H9 (cell line): ENCODE data around the gene FAXDC2. TPM values are rescaled to one million over a fixed set of nuclear protein-coding genes. Genes with fewer than 3 reads are reported as not detected.

ENCODE experiments used
- DNase-seq: peaks from one replicate; pipeline ENCODE4 v3.0.0-alpha.2; 2017
- H2AFZ ChIP-seq: one replicate; pipeline ENCODE4 v1.6.1; 2013; ENCODE audit warnings: mild to moderate bottlenecking, low read length, control low read depth, moderate library complexity
- H2AK5ac ChIP-seq: 2 replicates; pipeline ENCODE4 v1.6.1; 2013; ENCODE audit warnings: low read length, control low read depth, mixed read lengths; ENCODE audit not compliant: insufficient read length
- H2BK120ac ChIP-seq: one replicate; pipeline ENCODE4 v1.6.1; 2013; ENCODE audit warnings: low read depth, mild to moderate bottlenecking, low read length, control low read depth, inconsistent platforms; ENCODE audit not compliant: poor library complexity, severe bottlenecking
- H2BK12ac ChIP-seq: 2 replicates; pipeline ENCODE4 v1.6.1; 2013; ENCODE audit warnings: low read length, control low read depth, mixed read lengths, low read depth; ENCODE audit not compliant: insufficient read length
- H2BK15ac ChIP-seq: 2 replicates; pipeline ENCODE4 v1.6.1; 2013; ENCODE audit warnings: low read depth, low read length, control low read depth
- H2BK20ac ChIP-seq: one replicate; pipeline ENCODE4 v1.6.1; 2013; ENCODE audit warnings: low read depth, mild to moderate bottlenecking, low read length, control low read depth, inconsistent platforms; ENCODE audit not compliant: poor library complexity, severe bottlenecking
- H2BK5ac ChIP-seq: 2 replicates; pipeline ENCODE4 v1.6.1; 2013; ENCODE audit warnings: low read length, control low read depth, mixed read lengths; ENCODE audit not compliant: insufficient read length
- H3K14ac ChIP-seq: 2 replicates; pipeline ENCODE4 v1.6.1; 2013; ENCODE audit warnings: low read length, control low read depth; ENCODE audit not compliant: insufficient read depth
- H3K18ac ChIP-seq: 2 replicates; pipeline ENCODE4 v1.6.1; 2013; ENCODE audit warnings: low read depth, mild to moderate bottlenecking, mixed read lengths, low read length, control low read depth; ENCODE audit not compliant: insufficient read length
- H3K23ac ChIP-seq: 2 replicates; pipeline ENCODE4 v1.6.1; 2013; ENCODE audit warnings: low read length, control low read depth, mixed read lengths, low read depth; ENCODE audit not compliant: insufficient read length
- H3K23me2 ChIP-seq: 2 replicates; pipeline ENCODE4 v1.6.1; 2013; ENCODE audit warnings: low read depth, mild to moderate bottlenecking, mixed read lengths, low read length, control low read depth; ENCODE audit not compliant: insufficient read length, poor library complexity, severe bottlenecking
- H3K27ac ChIP-seq: 2 replicates; pipeline ENCODE4 v1.5.1; 2013; ENCODE audit warnings: low read length, control low read depth, mixed read lengths, low read depth; ENCODE audit not compliant: insufficient read length
- H3K27me3 ChIP-seq: 2 replicates; pipeline ENCODE4 v1.6.1; 2013; ENCODE audit warnings: low read length, control low read depth, inconsistent platforms; ENCODE audit not compliant: insufficient read depth
- H3K4ac ChIP-seq: 2 replicates; pipeline ENCODE4 v1.6.1; 2013; ENCODE audit warnings: low read depth, mild to moderate bottlenecking, control low read depth, inconsistent platforms, low read length, moderate library complexity
- H3K4me1 ChIP-seq: 2 replicates; pipeline ENCODE4 v1.6.1; 2013; ENCODE audit warnings: low read length, control low read depth, inconsistent platforms; ENCODE audit not compliant: insufficient read depth
- H3K4me2 ChIP-seq: 2 replicates; pipeline ENCODE4 v1.6.1; 2013; ENCODE audit warnings: low read length, control low read depth, mixed read lengths; ENCODE audit not compliant: insufficient read length, insufficient read depth
- H3K56ac ChIP-seq: 2 replicates; pipeline ENCODE4 v1.6.1; 2013; ENCODE audit warnings: low read depth, mild to moderate bottlenecking, mixed read lengths, low read length, control low read depth; ENCODE audit not compliant: insufficient read length
- H3K79me1 ChIP-seq: 2 replicates; pipeline ENCODE4 v1.6.1; 2013; ENCODE audit warnings: low read depth, mild to moderate bottlenecking, moderate library complexity, low read length, control low read depth, inconsistent platforms; ENCODE audit not compliant: insufficient read depth, poor library complexity, severe bottlenecking
- H3K79me2 ChIP-seq: 2 replicates; pipeline ENCODE4 v1.6.1; 2013; ENCODE audit warnings: low read length, control low read depth, inconsistent platforms; ENCODE audit not compliant: insufficient read depth
- H3K9ac ChIP-seq: 2 replicates; pipeline ENCODE4 v1.6.1; 2013; ENCODE audit warnings: low read length, control low read depth, mixed read lengths; ENCODE audit not compliant: insufficient read length; ENCODE audit errors: extremely low read depth
- H3K9me3 ChIP-seq: one replicate; pipeline ENCODE4 v1.6.1; 2013; ENCODE audit warnings: low read depth, low read length, inconsistent platforms; ENCODE audit not compliant: control insufficient read depth
- H3T11ph ChIP-seq: one replicate; pipeline ENCODE4 v1.6.1; 2013; ENCODE audit warnings: mild to moderate bottlenecking, low read length, control low read depth, inconsistent platforms
- H4K20me1 ChIP-seq: one replicate; pipeline ENCODE4 v1.6.1; 2013; ENCODE audit not compliant: control insufficient read depth, insufficient read length, insufficient read depth
- H4K5ac ChIP-seq: 2 replicates; pipeline ENCODE4 v1.6.1; 2013; ENCODE audit warnings: low read depth, mild to moderate bottlenecking, mixed read lengths, low read length, control low read depth; ENCODE audit not compliant: insufficient read length
- H4K8ac ChIP-seq: replicated peaks from 2 replicates; pipeline ENCODE4 v1.6.1; 2013; ENCODE audit warnings: low read length, control low read depth, mixed read lengths, low read depth; ENCODE audit not compliant: insufficient read length
- H4K91ac ChIP-seq: 2 replicates; pipeline ENCODE4 v1.6.1; 2013; ENCODE audit warnings: low read depth, mild to moderate bottlenecking, moderate library complexity, mixed read lengths, low read length, control low read depth; ENCODE audit not compliant: insufficient read length
- H3K27ac Mint-ChIP-seq, 3 experiments: 2 replicates in 2 of 3; 3 replicates in 1 of 3; pipeline ENCODE4 v1.8.0; 2020 to 2021; ENCODE audit warnings: mixed read lengths in 3 of 3, mild to moderate bottlenecking in 1 of 3, moderate library complexity in 1 of 3
- H3K27me3 Mint-ChIP-seq: 2 replicates; pipeline ENCODE4 v1.8.0; 2021; ENCODE audit warnings: low read depth, mild to moderate bottlenecking, moderate library complexity, mixed read lengths
- H3K36me3 Mint-ChIP-seq, 3 experiments: 2 replicates in 2 of 3; 3 replicates in 1 of 3; pipeline ENCODE4 v1.8.0; 2020 to 2021; ENCODE audit warnings: low read depth in 3 of 3, mixed read lengths in 3 of 3; ENCODE audit not compliant: insufficient read depth in 1 of 3
- H3K4me1 Mint-ChIP-seq, 2 experiments: 2 replicates each; pipeline ENCODE4 v1.8.0; 2020; ENCODE audit warnings: mixed read lengths in 2 of 2
- H3K4me3 Mint-ChIP-seq, 2 experiments: 2 replicates in 1 of 2; 3 replicates in 1 of 2; pipeline ENCODE4 v1.8.0; 2020 to 2021; ENCODE audit warnings: mild to moderate bottlenecking in 2 of 2, mixed read lengths in 2 of 2, moderate library complexity in 1 of 2
- H3K9me3 Mint-ChIP-seq, 2 experiments: 2 replicates in 1 of 2; 3 replicates in 1 of 2; pipeline ENCODE4 v1.8.0; 2020; ENCODE audit warnings: mild to moderate bottlenecking in 2 of 2, mixed read lengths in 2 of 2, moderate library complexity in 1 of 2
- WGBS: extraction: QIAGEN DNeasy Blood & Tissue Kit; methylation state at CpG from one replicate; pipeline ENCODE4 v1.1.7; 2013; ENCODE audit warnings: missing lambda C conversion rate, low lambda C conversion rate, mixed read lengths; ENCODE audit not compliant: insufficient read length; ENCODE audit errors: extremely low coverage; 5-methylcytosine and 5-hydroxymethylcytosine counted together
- total RNA-seq: library from RNA; stranded (reverse); gene quantifications from 2 replicates; pipeline ENCODE4 v1.2.1, GENCODE V29; 2021
- TF ChIP-seq, protein P1 (sequence below): fragments of 200-600 bp; sonication (generic); conservative IDR thresholded peaks from 3 replicates; pipeline ENCODE4 v1.8.0; 2021; ENCODE audit warnings: antibody characterized with exemption, mild to moderate bottlenecking

Gene FAXDC2
- total RNA-seq, 1 experiment from 2014 or later: 3.0 TPM

DNA sequence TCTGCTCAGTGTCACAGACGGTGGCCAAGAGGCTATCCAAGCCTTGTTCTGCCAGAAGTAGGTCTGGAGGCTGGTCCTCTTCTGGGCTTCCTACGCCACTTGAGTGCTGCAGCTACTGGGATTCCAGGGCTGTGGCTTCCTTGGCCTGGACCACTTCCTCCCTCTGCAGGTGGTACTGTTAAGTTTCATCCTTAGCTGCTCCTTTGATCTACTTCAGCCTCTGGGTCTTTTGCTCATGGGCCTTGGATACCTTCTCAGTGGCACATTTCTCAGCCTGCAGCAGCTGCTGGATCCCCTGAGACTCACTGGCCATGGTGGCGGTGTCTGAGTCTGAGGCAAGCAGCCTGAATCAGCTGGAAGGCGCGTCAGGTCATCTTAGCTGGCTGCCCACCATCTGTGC lies 18.3 kb upstream of the FAXDC2 start:
- Histone ChIP-seq H3K27ac (no peak overlapping the region), H3K9ac (no peak overlapping the region)
- no peaks in the 10 kb centered on the region for H3K4me1 Mint-ChIP-seq

More for the DNA sequence above, 18.3 kb upstream of the FAXDC2 start:
- H2BK12ac ChIP-seq: no peak overlapping the region
- no peaks in the 10 kb centered on the region for H3K4me1 ChIP-seq
- no peak overlapping the region for H4K91ac ChIP-seq
- H3K4me2 ChIP-seq: no peak overlapping the region
- no peaks in the 10 kb centered on the region for H4K20me1 ChIP-seq
- no peaks in the 10 kb centered on the region; the same call in 1 of the 2 replicates for H3K27me3 Mint-ChIP-seq
- no peaks in the 10 kb centered on the region for H3K27me3 ChIP-seq
- H2AFZ ChIP-seq: no peak overlapping the region
- no peak overlapping the region for H3K18ac ChIP-seq
- no peak overlapping the region for H3K56ac ChIP-seq
- H3T11ph ChIP-seq: no peak overlapping the region
- H3K79me2 ChIP-seq: peaks cover 1% of the 10 kb centered on the region; the same call in 1 of the 2 replicates
- WGBS: no CpG with 5 or more reads among the region's 5 CpGs
- H4K5ac ChIP-seq: no peak overlapping the region
- no peak overlapping the region for H4K8ac ChIP-seq
- no peaks in the 10 kb centered on the region for H3K9me3 ChIP-seq
- H3K4ac ChIP-seq: no peak overlapping the region
- no peak overlapping the region for H2BK15ac ChIP-seq
- H3K79me1 ChIP-seq: no peaks in the 10 kb centered on the region
- no peak overlapping the region for H2BK5ac ChIP-seq
- peaks cover 37 to 75% (median 75%) of the 10 kb centered on the region in 3 experiments for H3K36me3 Mint-ChIP-seq
- TF ChIP-seq, protein P1, sequence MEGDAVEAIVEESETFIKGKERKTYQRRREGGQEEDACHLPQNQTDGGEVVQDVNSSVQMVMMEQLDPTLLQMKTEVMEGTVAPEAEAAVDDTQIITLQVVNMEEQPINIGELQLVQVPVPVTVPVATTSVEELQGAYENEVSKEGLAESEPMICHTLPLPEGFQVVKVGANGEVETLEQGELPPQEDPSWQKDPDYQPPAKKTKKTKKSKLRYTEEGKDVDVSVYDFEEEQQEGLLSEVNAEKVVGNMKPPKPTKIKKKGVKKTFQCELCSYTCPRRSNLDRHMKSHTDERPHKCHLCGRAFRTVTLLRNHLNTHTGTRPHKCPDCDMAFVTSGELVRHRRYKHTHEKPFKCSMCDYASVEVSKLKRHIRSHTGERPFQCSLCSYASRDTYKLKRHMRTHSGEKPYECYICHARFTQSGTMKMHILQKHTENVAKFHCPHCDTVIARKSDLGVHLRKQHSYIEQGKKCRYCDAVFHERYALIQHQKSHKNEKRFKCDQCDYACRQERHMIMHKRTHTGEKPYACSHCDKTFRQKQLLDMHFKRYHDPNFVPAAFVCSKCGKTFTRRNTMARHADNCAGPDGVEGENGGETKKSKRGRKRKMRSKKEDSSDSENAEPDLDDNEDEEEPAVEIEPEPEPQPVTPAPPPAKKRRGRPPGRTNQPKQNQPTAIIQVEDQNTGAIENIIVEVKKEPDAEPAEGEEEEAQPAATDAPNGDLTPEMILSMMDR: peak; percentile 45
- peak overlapping the region in 1 of 3 experiments; percentile 28; a peak in 1 of 7 replicates for H3K27ac Mint-ChIP-seq
- DNase-seq: peak; percentile 69
- no peak overlapping the region for H3K23ac ChIP-seq
- H2BK20ac ChIP-seq: no peak overlapping the region
- H3K9me3 Mint-ChIP-seq: no peaks in the 10 kb centered on the region
- no peak overlapping the region for H2AK5ac ChIP-seq
- H3K23me2 ChIP-seq: no peaks in the 10 kb centered on the region
- H3K4me3 Mint-ChIP-seq: no peak overlapping the region
- H3K14ac ChIP-seq: no peak overlapping the region
- no peak overlapping the region for H2BK120ac ChIP-seq
